Posterior cingulate gyrus (tissue), 11 donors: Measurements from ENCODE around the gene PGPEP1.
"Not testable (repeated sequence)": the region's sequence is repeated elsewhere in the genome, so short reads cannot be mapped to it uniquely, and the experiment has no call there.

Experiments
- DNase-seq, 10 donors: peaks; one replicate each; pipeline versions ENCODE4 v3.0.0 to v3.0.0-alpha.2; 2020 to 2021; ENCODE audit warnings: mixed read lengths in 3 of 10
- intact Hi-C: fragments of 100-400 bp; cut with DNase I; formaldehyde crosslinking; loops from one replicate; pipeline ENCODE4 v1.15.1; 2023

PGPEP1 gene

DNA sequence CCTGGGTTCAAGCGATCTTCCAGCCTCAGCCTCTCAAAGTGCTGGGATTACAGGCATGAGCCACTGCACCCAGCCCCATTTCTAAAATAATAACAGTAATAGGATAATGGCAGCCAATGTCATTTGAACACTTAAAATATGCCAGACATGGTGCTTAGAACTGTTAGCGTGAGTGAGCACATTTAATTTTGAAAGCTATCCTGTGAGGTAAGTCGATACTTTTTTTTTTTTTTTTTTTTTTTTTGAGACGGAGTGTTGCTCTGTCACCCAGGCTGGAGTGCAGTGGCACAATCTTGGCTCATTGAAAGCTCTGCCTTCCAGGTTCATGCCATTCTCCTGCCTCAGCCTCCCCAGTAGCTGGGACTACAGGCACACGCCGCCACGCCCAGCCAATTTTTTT lies 14.3 kb downstream of the PGPEP1 start:
- DNase-seq, intact Hi-C loops: not testable (repeated sequence)

DNA sequence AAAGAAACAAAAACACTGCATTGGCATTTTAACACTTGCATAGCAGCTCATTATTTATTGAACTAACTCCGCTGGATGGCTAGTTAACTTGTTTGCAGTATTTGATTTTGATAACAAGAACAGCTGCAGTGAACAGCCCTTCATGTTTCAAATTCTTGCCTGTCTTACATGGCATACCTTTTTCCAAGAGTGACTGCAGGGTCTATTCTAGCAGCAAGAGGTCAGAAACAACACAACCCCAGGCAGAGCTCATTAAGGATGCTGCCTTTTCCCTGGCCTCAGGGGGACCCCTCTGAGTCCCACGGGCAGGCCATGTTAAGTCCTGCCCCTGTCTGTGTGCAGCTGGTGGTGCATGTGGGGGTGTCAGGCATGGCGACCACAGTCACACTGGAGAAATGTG lies 16.6 kb downstream of the PGPEP1 start:
- intact Hi-C loops = no loop called here

DNA sequence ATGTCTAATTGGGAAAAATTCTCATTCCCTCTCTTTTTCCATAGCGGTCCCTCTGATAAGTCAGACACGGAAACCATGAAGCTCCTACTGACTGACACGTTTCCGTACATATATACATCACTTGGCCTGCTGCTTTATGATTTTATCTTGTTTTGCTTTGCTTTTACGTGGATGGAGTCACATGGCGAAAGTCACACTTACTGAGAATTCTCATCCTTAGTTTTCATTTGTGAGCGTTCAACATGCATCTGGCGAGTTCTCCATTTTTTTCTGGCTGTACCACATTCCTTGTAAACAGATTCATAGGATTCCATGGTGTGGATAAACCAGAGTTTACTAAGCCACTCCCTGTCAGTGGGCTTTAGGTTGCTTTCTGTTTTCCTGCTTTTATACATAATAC lies 21.2 kb downstream of the PGPEP1 start:
- intact Hi-C loops = no loop called here
- no peak for DNase-seq

More for the DNA sequence above, 16.6 kb downstream of the PGPEP1 start:
- no peak for DNase-seq

DNA sequence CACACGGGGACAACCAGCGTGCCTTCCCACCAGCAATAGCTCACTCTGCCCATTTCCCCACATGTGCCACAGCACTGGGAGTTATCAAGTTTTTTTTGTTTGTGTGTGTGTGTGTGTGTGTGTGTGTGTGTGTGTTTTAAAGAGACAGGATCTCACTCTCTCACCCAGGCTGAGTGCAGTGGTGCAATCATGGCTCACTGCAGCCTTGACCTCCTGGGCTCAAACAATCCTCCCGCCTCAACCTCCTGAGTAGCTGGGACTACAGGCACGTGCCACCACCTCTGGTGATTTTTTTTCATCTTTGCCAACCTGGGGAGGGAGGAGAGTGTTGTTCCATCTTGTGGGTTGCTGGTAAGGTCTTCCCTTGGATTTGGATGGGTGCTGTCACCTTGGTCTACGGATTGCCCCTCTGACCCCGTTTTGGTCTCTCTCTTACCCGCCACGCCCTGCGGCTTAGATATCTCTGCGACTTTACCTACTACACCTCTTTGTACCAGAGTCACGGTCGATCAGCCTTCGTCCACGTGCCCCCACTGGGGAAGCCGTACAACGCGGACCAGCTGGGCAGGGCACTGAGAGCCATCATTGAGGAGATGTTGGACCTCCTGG lies 22.6 kb downstream of the PGPEP1 start:
- no peak for DNase-seq
- intact Hi-C loops = no loop called here

DNA sequence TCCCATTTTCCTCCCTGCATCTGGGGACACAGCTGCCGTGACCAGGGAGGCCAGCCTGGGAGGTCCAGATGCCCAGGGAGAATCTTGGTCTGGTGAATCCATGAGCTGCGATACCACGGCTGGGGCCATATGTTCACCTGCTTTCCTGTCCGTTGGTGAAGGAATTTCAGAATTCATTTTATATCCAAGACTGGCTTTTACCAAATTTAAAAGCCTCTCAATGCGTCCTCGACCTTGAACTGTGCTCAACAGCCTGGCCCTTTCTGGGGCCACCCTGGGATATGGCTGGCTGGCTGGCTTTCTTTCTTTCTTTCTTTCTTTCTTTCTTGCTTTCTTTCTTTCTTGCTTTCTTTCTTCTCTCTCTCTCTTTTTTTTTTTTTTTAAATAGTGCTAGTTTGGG lies 23.4 kb downstream of the PGPEP1 start:
- DNase-seq = no peak
- intact Hi-C loops = no loop called here

DNA sequence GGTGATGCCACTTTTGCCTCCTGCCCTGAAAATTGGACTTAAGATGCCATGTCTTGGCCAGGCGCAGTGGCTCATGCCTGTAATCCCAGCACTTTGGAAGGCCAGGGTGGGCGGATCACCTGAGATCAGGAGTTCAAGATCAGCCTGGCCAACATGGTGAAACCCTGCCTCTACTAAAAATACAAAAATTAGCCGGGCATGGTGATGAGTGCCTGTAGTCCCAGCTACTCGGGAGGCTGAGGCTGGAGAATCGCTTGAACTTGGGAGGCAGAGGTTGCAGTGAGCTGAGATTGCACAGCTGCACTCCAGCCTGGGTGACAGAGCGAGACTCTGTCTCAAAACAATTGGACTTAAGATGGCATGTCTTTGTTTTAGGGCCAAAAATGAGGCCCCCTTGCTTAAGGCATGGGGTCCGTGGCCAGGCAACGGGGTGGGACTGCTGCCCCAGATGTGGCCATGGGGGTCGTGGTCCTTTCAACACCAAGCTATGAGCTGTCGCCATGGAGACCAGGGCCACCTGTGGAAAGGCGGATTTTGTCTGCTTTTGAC lies 24.0 kb downstream of the PGPEP1 start:
- DNase-seq, intact Hi-C loops: not testable (repeated sequence)

DNA sequence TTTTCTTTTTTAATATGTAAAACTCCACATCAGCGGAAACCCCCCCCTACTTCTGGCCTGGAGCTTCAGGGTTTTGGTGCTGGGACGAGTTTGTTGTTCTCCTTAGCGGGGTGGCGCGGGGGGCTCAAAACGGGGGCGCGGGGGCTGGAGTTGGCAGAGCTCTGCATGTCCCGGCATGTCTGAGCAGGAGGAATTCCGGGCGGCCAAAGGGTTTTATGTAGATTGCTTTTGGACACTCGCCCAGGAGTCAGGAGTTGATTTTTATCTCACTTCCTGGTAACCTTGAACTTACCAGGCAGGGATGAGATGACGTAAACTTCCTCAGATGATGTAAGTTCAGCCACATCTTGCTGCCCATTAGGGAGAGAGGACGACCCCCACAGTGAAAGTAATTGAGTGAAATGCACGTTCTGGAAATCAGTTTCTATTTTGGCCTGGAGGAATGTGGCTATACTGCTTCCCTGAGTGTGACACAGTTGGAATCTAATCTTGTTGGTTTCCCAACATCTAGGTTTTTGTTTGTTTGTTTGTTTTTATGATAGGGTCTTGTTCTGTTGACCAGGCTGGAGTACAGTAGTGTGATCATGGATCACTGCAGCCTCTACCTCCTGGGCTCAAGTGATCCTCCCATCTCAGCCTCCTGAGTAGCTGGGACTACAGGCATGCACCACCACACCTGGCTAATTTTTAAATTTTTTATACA lies 24.6 kb downstream of the PGPEP1 start:
- intact Hi-C loops = no loop called here

DNA sequence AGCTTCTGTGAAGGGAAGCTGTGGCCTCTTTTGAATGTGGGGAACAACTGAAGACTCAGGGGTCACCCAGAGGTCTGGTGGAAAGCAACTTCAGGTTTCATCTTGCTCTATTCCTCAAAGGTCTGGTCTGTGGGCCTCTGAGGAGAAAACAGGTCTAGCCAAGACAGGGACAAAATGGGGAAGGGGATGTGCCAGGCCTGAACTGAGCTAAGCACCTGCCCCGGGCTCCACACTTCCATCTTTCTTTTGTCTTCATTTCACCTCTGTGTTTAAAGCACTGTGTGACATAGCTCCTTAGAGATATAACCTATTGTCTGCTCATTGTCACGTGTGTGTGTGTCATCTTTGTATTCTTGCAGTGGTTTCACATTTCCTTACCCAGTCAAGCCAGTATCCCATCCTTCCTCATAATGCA lies 25.6 kb downstream of the PGPEP1 start:
- intact Hi-C loops = no loop called here
- no peak for DNase-seq

More for the DNA sequence above, 24.6 kb downstream of the PGPEP1 start:
- DNase-seq = no peak

DNA sequence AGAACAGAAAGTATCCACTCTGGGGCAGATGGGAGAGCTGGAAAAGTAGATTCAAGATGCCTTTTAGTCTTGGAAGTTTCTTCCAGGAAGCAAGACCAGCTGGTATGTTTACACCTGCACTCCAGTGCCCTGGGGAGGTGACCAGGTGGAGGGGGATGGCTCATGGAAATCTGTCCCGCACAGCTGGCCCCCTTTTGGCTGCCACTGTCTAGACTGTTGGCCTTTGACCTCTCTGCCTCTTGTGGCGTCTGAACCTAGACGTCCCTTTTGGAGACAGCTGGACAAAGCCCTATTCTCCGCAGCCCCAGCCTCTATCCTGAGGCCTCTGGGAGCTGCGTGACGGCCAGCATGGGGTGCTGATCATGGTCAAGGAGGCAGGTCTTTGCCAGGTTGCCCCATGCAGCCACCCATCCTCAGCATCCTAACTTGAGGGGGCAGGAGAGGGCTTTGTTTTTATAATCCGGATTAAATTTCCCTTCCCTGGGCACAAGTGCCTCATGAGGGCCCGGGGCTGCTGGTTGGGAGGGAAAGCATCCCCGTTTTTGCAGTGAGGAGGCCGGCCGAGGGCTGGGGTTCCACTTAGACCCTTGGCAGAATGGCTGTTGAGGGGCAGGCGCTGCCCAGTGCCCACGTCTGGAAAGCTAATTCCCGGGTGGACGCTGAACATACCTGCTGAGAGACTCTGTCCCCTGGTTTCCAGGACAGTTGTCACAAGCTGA lies 28.3 kb downstream of the PGPEP1 start:
- intact Hi-C loops = no loop called here

DNA sequence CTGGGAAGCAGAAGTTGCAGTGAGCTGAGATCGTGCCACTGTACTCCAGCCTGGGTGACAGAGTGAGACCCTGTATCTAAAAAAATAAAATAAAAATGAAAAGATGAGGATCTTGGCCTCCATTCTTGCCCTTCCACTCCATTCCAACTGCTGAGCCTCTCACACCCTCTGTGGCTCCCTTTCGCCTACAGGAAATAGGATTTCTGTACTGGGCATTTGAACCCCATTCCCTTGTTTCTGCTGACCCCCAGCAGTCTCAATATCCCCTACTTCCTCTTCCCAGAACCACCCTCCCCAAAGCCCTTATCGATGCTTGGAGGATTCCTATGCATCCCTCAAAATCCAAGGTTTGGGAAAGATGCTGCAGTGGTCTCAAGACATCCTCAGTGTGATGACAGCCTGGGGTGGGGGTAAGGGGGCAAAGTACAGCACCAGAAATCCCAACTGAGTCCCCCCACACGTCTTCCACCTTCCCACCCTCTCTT lies 33.1 kb downstream of the PGPEP1 start:
- DNase-seq = no peak
- intact Hi-C loops = no loop called here

More for the DNA sequence above, 28.3 kb downstream of the PGPEP1 start:
- no peak for DNase-seq

DNA sequence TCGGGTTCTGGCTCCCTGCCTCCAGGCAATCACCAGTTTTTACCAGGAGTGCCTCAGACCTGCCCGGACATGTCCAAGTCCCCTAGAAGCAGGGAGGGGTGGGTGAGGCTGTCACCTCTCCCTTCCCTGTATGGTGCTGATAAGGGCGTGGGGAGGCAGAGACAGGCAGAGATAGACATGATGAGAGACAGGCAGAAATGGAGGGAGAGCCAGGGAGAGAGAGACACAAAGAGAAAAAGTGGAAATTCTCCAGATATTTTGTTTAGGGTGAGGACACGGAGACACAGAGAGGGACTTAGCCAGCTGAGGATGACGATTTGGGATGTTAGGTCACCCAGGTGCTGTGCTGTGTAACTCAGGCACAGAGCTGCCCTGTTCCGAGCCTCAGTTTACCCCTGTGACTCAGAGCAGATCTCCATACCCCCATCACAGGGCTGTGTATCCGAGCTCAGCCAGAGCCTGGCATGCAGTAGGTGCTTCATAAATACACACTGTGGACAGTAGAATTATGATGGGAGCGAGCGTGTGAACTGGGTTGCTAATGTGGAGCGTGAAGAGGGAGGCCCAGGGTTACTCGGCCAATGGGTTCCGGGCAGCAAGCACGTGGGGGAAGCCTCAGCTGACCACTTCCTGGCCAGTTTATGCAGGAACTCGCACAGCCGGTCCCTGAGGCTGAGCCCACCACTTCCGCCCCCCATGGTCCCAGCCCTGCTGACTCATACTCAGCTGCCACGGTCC lies 33.7 kb downstream of the PGPEP1 start:
- intact Hi-C loops = no loop called here
- peak in 9 of 10 donors; percentile 29 to 93 (median 56) for DNase-seq

DNA sequence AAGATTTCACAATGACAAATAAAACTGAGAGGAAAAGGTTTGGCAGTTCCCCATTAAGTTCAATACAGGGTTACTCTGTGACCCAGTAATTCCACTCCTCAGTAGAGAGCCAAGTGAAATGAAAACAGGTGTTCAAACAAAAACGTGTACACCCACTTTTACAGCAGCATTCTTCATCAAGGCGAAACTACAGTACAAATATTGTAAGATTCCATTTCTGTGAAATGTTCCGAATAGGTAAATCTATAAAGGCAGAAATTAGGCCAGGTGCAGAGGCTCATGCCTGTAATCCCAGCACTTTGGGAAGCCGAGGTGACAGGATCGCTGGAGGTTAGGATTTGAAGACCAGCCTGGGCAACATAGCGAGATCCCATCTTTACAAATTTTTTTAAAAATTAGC lies 36.6 kb downstream of the PGPEP1 start:
- intact Hi-C loops = no loop called here
- DNase-seq = no peak

DNA sequence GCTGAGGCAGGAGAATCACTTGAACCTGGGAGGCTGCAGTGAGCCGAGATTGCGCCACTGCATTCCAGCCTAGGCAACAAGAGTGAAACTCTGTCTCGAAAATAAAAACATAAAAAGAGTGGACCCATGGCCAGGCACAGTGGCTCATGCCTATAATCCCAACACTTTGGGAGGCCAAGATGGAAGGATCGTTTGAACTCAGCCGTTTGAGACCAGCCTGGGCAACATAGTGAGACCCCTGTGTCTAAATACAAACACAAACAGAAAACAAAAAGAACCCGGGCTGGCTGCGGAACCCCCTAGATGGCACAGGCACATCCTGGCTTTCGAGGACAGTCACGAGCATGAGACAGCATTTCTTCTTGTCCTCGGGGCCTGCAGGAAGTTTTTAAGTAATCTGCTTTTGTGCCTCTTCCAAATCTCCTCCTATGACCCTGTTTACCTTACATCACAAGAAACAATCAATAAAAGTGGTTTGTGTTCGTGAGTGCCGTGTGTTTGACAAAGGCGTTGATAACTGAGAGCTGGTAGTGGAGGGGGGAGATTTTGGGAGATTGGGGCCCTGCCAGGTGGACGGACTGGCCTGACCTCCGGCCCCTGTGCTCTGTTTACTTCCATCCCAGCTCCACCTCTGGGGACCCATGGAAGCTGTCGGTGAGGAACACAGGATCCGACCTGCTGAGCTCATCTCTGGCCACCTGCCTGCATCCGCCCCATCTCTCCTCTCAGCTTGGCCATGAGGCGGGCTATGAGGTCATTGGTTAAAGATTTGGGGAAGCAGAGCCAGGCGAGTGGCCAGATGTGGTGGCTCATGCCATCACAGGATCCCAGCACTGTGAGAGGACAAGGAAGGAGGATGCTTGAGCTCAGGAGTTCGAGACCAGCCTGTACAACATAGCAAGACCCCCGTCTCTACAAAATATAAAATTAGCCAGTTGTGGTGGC lies 39.7 kb downstream of the PGPEP1 start:
- DNase-seq = peak in 1 of 10 donors; percentile 74
- intact Hi-C loops = no loop called here

DNA sequence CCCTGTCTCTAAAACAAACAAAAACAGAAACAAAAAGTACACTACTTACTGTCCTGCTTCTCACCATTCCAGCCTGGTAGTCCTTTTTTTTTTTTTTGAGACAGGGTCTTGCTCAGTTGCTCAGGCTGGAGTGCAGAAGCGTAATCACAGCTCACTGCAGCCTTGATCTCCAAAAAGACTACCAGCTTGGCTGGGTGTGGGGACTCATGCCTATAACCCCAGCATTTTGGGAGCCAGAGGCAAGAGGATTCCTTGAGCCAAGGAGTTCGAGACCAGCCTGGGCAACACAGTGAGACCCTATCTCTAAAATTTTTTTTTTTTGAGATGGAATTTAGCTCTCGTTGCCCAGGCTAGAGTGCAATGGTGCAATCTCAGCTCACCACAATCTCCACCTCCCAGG lies 40.4 kb downstream of the PGPEP1 start:
- no peak for DNase-seq
- intact Hi-C loops = no loop called here

DNA sequence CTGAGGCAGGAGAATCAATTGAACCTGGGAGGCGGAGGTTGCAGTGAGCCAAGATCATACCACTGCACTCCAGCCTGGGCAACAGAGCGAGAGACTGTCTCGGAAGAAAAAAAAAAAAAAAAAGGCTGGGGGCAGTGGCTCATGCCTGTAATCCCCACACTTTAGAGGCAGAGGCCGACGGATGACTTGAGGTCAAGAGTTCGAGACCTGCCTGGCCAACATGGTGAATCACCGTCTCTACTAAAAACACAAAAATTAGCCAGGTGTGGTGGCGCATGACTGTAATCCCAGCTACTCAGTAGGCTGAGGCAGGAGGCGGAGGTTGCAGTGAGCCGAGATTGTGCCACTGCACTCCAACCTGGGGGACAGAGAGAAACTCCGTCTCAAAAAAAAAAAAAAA lies 43.2 kb downstream of the PGPEP1 start:
- DNase-seq, intact Hi-C loops: not testable (repeated sequence)

DNA sequence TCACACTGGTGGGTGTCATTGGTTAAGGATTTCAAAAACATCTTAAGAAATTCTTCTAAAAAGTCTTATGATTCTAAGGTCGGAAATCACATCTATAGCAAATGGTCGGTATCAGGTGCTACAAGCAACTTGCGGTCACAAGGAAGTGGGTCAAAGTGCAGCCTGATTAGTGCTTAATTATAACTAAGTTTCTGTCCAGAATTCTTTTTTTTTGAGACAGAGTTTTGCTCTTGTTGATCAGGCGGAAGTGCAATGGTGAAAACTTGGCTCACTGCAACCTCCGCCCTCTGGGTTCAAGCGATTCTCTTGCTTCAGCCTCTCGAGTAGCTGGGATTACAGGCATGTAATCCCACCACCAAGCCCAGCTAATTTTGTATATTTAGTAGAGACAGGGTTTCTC lies 44.4 kb downstream of the PGPEP1 start:
- DNase-seq = no peak
- intact Hi-C loops = no loop called here

DNA sequence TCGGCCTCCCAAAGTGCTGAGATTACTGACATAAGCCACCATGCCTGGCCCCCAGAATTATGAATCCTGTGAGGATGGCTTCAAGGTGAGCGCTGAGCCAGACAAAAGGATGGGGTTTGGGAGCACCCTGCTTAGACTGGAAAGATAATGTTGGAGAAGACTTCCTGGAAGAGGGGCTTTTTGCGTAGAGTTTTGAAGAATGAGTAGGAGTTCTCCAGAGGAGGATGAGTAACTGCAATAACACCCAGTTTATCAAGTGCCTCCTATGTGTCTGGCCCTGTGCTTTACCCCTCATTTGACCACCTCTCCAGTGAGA lies 44.9 kb downstream of the PGPEP1 start:
- intact Hi-C loops = no loop called here
- no peak for DNase-seq

DNA sequence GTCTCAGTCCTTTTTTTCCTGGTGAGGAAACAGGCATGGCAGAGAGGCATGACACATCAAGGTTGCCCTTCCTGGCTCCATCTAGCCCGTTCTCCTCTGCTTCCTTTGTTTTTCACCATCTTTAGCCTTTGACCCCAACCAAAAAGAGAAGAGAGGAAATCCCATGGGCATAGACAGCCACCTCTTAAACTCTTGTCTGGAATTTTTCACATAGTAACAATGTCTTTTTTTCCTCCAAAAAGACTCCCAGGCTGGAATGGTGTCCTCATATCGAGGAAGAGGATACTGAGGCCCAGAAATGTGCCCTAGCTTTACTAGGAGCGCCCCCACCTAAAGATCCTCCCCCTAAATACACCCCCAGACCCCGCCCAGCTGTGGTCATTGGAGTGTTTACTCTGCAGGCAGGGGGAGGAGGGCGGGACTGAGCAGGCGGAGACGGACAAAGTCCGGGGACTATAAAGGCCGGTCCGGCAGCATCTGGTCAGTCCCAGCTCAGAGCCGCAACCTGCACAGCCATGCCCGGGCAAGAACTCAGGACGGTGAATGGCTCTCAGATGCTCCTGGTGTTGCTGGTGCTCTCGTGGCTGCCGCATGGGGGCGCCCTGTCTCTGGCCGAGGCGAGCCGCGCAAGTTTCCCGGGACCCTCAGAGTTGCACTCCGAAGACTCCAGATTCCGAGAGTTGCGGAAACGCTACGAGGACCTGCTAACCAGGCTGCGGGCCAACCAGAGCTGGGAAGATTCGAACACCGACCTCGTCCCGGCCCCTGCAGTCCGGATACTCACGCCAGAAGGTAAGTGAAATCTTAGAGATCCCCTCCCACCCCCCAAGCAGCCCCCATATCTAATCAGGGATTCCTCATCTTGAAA lies 45.5 kb downstream of the PGPEP1 start, which contains the start of gene GDF15:
TSS of gene GDF15 (plus strand) at position 484 of the 868 bp plus-strand sequence. CDS start at position 516, 32 bp downstream.
- DNase-seq = peak in 1 of 10 donors; percentile 84
- intact Hi-C loops = no loop called here
